Jurkat, Clone E6-1 (cell line): ENCODE data around the gene KCNH1.

Experiments used
- DNase-seq: peaks from one replicate; pipeline ENCODE4 v3.0.0-alpha.2; 2011; ENCODE audit warnings: low read depth, low spot score
- H3K4me3 ChIP-seq: 2 replicates; pipeline ENCODE4 v1.5.1; 2011; ENCODE audit warnings: mild to moderate bottlenecking, low read length, control low read depth, moderate library complexity

The KCNH1 gene

DNA sequence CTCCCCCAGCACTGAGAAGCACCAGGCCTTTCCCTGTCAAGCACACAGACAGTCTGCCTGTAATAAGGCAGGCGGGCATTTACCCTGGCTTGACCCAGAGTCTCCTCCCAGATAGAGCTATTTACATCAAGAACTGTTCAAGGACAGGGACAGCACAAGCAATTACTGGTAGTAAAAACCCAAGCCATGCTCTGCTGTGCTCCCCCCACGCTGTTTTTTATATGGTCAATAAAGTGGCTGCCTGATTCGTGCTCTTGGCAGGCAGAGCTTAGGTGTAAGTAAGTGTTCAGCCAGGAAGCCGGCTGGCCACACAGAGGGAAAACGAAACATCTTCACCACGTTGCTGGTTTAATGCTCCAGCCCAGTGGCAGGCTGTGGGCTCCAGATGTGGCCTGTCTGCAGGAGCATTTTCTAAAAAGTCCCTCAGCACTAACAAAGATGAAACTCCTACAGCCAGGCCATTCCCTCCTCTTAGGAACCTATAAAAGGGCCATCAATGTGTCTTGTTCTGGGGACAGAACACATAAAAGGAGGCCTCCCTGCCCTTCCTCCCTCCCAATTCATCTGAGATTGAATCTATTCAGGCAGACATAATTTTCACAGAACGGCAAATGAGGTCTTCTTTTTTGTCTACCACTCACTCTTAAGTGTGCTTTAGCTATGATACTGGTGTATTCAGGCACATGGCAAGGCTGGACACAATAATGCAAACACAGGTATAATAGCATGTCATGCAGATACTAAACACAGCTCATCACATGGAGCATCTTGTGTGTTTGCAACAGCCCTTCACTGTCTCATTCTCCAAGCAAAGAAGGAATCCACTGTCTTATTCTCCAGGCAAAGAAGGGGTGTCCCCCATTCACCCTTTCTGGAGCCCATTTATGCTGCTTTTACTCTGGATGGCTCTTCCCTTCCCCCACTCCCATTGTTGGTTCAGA is 426.4 kb downstream of the KCNH1 start:
- DNase-seq: no peak
- no peak overlapping the region for H3K4me3 ChIP-seq

DNA sequence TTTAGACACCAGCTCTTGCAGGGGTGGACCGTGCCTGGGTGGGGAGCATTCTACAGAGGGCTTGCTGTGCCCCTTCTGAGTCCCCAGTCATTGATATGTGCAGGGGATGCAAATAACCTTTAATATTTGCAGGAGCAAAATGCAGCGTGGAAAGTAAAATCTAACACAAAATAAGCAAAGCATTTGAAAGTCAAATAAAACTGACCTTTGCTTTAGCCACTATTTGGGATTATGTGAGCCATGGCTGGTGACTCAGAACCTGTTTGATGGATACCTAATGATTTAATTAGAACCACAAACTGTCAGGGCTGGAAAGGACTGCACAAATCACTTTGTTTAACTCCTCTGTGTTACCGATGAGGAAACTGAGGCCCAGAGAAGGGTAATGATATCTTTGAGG is 427.7 kb downstream of the KCNH1 start:
- no peak for DNase-seq
- H3K4me3 ChIP-seq: no peak overlapping the region

DNA sequence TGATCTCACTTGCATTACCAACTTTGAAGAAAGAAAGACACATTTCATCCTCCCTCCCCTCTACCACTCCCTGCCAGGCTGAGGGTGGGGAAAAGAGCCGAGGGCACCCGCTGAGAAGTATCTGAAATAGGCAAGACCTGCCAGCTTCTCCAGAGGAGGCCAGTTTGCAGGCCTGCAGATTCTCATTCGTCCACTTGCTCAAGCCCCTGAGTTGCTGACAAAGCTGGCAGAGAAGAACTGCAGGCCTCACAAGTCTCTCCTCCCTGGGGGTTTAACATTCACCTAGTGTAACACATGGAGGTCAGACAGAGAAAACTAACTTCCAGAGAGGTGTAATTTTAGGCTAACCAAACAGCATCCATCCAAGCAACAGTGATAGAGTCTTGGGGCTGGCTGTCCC is 428.9 kb downstream of the KCNH1 start:
- no peak overlapping the region for H3K4me3 ChIP-seq
- DNase-seq: no peak

DNA sequence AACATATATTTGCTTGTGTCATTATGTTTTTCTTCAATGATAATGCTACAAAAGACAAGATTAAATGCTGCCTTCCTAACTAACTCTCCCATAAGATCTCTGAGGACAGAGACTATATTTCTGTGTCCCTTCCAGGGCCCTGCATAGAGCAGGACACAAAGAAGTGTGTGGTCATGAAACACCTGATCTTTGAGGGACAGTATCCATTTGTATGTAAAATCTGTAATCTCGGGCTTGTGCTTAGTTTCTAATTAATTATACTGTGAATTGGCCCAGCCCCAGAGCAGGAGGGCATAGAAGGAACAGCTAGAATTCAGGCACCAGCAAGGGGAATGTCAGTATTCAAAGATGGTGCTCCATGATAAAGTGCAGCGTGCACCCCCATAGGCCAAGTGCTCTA is 430.4 kb downstream of the KCNH1 start:
- DNase-seq: no peak
- H3K4me3 ChIP-seq: no peak overlapping the region

DNA sequence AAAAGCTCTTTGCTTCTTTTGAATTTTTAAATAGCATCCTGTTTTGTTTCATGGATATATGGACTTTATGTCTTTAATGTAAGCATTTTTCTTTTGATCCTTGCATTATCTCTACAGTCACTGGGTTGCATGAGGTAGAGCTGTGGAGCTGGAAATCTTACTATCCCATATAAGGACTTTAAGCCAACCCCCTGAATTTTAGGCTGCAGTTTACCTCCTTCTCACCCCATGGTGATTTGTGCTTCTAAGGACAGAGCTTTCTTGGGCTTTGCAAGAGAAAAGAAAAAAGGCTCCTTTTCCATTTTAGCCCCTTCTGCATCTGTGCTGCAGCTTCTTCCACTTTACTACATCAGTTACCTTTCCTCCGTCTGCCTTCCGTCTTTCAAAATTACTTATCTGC is 431.4 kb downstream of the KCNH1 start:
- DNase-seq: no peak
- no peak overlapping the region for H3K4me3 ChIP-seq

DNA sequence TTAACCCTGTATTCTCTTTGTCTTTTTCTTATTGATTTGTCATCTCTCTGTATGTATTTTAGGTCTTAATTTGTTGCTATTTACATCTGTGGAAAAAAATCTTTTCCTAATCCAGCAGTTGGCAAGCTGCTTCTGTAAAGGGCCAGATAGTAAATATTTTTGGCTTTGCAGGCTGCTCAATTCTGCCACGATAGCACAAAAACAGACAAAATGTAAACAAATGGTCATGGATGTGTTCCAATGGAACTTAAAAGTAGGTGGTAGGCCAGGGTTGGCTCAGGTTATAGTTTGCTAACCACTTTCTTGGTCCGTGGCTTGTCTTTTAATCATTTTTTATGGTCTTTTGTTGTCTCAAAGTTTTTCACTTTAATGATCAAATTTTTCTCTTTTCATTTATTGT is 433.4 kb downstream of the KCNH1 start:
- DNase-seq: no peak

DNA sequence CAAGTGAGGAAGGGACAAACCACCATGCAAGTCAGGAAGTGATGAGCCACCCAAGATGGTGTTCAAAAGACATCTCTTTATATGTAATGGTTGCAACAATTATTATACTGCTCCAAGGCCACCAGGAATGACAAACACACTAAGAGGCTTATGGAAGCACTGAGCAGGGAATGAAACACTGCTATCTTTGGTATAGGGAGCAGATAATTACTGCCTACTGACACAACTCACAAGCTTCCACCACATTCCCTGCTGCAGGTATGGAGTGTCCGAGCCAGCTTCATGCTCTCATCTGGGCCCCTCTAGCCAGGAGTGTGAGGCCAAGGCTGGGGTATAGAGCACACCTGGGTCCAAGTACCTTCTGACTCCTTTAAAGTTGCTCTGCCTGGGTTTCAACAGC is 433.9 kb downstream of the KCNH1 start:
- no peak overlapping the region for H3K4me3 ChIP-seq
- no peak for DNase-seq

More for the DNA sequence above, 433.4 kb downstream of the KCNH1 start:
- no peak overlapping the region for H3K4me3 ChIP-seq

DNA sequence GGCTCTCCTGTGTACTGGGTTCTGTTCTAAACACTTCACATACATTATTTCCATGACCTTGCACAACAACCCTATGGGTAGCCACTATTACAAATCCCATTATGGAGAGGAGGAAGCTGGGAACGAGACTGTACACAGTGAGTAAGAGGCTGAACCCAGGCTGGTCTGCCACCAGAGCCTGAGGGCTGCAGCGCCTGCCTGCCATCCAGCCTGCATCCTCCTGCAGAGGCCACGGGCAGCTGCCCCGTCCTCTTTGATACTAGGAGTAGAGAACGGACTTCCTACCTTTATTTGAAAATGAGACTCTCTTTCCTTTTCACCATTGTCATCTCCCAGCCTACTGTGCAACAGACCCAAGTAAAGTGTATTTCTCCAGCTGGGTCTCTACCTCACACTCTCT is 435.3 kb downstream of the KCNH1 start:
- H3K4me3 ChIP-seq: no peak overlapping the region
- DNase-seq: no peak

DNA sequence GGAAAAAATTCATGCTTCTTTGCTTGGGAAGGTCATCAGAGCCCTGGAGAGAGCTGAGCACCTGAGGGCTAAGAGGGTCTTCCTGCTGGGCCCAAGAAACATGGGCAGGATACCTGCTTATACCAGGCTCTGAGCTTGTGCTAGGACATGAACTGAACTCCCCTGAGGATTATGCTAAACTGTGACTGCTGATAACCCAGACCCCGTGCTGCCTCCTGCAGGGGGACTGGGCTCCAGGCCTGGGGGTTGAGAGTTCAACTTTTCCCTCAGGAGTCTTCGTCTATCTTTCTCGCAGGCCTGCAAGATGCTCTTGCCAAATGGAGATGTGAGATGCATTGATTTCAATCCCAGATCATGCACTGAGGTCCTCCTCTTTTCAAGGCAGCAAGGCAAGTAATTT is 436.8 kb downstream of the KCNH1 start:
- no peak overlapping the region for H3K4me3 ChIP-seq
- DNase-seq: no peak

DNA sequence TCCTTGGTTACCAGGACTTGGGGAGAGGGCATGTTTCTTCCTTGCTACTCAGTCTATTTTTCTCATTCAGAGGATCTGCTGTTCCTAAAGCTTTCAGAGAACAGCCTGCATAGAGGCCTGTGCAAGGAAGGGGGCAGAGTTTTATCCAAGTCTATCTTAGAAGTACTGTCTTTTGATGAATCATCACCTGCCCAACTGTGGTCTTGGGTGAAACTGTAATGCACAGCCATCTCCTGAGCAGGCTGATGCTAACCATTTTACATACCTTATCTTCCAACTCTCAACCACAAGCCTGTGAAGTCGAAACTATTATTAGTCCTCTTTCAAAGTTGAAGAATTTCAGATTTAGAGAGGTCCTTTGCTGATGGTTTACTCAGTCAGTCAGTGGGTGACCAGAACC is 437.2 kb downstream of the KCNH1 start:
- H3K4me3 ChIP-seq: no peak overlapping the region
- DNase-seq: peak; percentile 61

DNA sequence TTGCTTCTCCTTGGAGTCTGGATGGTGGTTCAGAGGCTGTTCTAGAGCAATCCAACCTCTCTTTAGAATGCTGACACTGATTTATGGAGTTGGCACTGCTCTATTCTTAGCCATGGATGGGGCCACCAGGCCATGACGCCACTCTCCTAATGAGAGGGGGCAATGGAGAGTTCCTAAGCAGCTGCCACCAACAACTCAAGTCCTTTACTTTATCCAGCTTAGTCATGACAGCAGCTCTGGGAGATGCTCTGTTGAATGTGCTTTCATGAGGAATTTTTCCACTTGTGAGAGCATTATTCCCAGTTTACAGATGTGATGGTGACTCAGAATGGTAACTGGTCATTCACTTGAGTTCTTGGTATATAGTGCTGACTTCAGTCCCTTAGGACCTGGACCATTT is 438.9 kb downstream of the KCNH1 start:
- no peak for DNase-seq
- H3K4me3 ChIP-seq: no peak overlapping the region

DNA sequence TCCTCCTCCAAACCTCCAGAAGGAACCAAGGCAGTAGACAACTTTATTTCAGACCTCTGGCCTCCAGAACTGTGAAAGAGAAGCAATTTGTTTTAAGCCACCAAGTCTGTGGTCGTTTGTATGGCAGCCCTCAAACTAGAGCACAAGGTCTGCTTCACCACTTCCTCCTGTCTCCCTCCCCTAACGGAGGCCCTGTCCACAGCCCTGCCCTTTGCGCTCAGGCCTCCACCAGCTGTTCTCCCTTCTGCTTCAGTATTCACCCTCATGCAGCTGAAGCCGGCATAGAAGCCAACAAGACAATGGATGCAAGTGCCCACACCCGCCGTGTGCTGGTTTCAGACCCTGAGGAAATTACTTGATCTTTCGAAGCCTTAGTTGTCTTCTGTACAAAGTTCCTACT is 441.2 kb downstream of the KCNH1 start:
- peak; percentile 26 for DNase-seq
- no peak overlapping the region for H3K4me3 ChIP-seq

DNA sequence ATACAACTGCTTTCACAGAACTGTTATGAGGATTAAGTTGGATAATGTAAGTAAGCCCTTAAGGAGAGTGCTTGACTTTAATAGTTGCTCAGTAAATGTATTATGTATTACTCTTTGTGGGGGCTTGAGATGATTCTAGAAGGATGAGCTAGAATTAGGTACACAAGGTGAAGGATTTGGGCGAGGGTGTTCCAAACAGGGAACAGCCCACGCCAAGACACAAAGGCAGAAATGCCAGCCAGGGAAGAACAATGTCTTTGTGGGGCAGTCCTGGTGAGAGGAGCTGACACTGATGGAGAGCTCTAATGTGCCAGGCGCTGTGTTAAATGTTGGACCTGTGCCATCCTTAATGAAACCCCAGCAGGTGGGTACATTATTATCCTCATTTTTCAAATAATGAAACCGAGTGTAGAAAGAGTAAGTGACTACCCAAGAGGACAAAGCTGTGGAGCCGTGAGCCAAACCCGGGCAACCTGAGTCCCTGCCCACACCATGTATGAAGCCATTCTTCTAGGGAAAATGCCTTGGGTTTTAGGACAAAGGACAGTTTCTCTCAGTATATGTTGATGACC is 442.8 kb downstream of the KCNH1 start:
- H3K4me3 ChIP-seq: no peak overlapping the region
- no peak for DNase-seq

DNA sequence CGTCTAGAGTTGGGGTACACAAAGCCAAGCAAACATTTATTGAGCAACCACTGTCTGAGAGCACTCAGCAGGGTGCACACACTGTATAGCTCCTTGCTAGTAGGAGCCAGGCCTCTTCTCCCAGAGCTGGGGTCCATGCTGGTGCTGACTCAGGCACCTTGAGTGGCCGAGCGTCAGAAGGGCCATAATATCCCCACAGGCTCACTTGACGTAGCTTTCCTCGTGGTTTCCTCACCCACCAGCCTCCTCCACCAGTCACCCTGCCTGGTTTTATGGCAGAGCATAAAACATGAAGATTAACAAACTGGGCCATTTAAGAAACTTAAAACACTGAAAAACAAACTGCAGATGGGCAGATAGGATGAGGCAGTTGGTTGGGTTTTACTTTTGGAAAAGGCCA is 443.7 kb downstream of the KCNH1 start:
- no peak overlapping the region for H3K4me3 ChIP-seq
- no peak for DNase-seq

DNA sequence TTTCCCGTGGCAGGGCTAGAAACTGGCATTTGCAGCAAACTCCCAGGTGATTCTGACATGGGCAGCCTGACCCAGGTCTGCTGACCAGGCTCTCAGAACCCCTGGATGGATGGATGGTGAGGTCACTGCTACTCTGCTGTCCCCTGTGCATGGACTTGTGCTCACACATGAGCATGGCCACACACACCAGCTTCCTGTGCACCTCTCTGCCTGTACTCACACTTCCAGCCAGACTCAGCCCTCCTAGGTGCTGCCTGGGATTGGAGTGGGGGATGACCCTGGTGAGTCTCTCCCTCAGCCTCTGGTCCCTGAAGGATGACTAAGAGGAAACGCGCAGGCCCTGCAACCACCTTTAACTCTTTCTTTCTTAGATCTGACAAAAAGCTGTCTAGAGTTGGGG is 444.1 kb downstream of the KCNH1 start:
- no peak for DNase-seq
- no peak overlapping the region for H3K4me3 ChIP-seq

DNA sequence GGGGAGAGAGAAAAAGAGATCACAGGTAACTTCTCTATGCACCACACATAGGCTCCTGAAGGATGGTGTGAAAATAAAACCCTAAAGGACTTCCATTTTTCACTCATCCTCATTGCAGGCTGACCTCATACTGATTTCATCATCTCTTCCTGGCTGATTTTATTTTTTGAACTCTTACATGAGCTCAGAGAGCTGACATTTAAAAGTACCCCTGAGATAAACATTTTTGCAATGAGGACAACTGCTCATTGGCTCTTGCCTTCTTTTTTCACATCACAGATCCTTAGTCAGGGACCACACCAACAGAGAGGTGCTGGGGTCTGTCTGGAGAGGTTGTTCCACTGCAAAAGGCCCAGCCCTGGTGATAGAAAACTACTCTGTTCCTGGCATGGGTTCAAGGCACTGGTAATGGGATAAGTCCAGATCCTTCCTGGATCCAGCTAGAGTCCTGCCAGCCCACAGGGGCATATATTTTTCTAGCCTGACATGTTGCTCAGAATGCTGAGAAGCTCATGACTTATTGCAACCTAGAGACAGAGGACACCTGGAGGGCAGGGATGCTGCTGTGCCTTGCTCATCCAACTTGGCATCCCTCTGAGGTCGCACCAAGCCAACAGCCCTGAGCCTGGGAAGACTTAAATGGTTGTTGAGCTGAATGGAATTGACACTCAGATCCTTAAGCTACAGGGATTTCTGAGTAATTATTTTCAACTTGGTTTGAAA is 445.3 kb downstream of the KCNH1 start:
- DNase-seq: no peak
- H3K4me3 ChIP-seq: no peak overlapping the region

DNA sequence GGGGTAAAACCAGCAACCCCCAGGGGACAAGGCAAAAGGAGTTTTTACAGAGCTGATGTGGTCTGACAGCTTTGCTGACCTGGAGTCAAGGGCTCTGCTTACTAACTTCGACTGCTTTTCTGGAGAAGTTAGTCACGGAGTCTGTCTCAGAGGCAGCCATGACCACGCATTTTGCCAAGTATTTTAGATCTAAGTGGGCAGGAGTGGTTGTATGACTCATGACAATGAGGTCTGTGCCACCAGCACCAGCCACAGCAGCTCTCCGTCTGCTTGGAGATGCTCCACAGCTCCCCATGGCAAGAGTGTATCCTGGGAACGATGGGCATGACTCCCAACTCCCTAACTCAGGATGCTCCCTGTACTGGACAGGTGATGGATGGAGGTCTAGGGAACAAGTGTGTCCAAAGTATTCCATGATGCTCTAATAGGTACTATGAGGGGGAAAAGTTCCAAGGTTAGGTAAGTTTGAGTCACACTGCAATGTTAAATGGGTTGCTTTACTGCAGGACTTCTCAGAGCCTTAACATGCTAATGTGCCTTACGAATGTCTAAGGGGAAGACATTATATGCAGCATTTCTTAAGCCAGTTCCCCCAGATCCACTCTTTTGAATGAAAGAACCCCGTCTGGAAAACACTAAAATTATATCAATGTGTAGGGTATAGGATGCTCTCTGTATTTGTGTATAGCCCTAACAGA is 446.2 kb downstream of the KCNH1 start:
- DNase-seq: no peak
- H3K4me3 ChIP-seq: no peak overlapping the region

DNA sequence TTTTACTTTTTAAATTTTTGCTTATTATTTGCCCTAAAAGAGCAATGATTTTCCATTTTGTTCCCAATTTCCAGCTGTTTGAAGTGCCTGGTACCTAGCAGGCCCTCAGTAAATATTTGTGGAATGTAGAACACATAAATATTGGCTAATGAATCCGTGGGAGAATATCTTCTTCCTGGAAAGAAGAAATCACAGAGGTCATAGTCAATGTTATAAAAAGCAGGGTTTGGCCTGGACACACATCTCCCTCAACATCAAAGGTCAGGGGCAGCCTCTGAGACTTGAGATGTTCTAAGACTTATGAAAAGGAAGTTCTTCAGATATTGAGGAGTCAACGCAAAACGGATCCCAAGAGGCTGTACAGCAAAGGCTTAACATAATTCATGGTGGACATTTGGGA is 447.1 kb downstream of the KCNH1 start:
- H3K4me3 ChIP-seq: no peak overlapping the region

DNA sequence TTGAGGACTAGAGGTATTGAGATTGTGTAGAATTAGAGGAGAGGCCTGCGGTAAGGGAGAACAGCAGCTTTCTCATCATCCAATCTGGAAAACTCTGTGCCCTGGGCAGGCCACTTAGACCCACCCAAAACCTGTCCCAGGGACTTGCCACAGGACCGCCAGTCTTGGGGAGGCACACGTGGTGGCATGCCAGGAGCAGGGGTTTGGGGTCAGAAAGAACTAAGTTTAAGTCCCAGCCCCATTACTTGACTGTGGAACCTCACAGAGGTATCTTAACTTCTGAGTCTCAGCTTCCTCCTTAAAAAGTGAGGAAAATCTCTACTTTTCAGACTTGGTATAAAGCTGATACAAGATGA is 448.7 kb downstream of the KCNH1 start:
- H3K4me3 ChIP-seq: no peak overlapping the region

More for the DNA sequence above, 447.1 kb downstream of the KCNH1 start:
- no peak for DNase-seq

More for the DNA sequence above, 448.7 kb downstream of the KCNH1 start:
- no peak for DNase-seq
